B cell (primary cell): ENCODE results near the gene EGFL7. TPM values are rescaled to one million over a fixed set of nuclear protein-coding genes. Genes with fewer than 3 reads are reported as not detected.

Experiments used
- ATAC-seq: fragments of 200-7000 bp; cut with Tn5 transposase; one replicate; pipeline ENCODE4 v1.10.0; 2021; ENCODE audit warnings: low read depth, mild to moderate bottlenecking, moderate number of reproducible peaks, moderate library complexity
- CTCF ChIA-PET: fragments of 350-600 bp; sonication (Branson Sonifier 250); formaldehyde crosslinking; loops from one replicate; lab custom pipeline; 2021; ENCODE audit warnings: antibody characterized with exemption, inconsistent platforms; lab: Charles Lee
- POLR2A ChIA-PET: fragments of 350-600 bp; sonication (Branson Sonifier 250); formaldehyde crosslinking; loops from one replicate; lab custom pipeline; 2021; ENCODE audit warnings: antibody characterized with exemption; lab: Charles Lee
- DNase-seq: peaks from one replicate; pipeline ENCODE4 v3.0.0; 2013
- H2AFZ ChIP-seq: 2 replicates; pipeline ENCODE4 v1.6.1; 2012; ENCODE audit warnings: mild to moderate bottlenecking, low read depth, low read length; ENCODE audit not compliant: insufficient read depth, poor library complexity, severe bottlenecking
- H3K27ac ChIP-seq, 2 donors: 1 replicate in 1 of 2; 2 replicates in 1 of 2; pipeline ENCODE4 v1.5.1; 2012 to 2013; ENCODE audit warnings: low read length in 2 of 2, mild to moderate bottlenecking in 2 of 2, moderate library complexity in 1 of 2
- H3K27me3 ChIP-seq, 4 experiments: fragments of 200-600 bp in 1 of 4; sonication (generic) in 1 of 4; replicated peaks in 1 of 4; 1 replicate in 2 of 4; 2 replicates in 2 of 4; pipeline versions ENCODE4 v1.6.1 to v1.7.0; 2013 to 2016; ENCODE audit warnings: low read length in 3 of 4, mild to moderate bottlenecking in 2 of 4, mixed read lengths in 1 of 4, moderate library complexity in 1 of 4; ENCODE audit not compliant: insufficient read depth in 4 of 4, control insufficient read depth in 3 of 4; ENCODE audit errors: control extremely low read depth in 1 of 4
- H3K36me3 ChIP-seq, 2 experiments: replicated peaks in 1 of 2; 1 replicate in 1 of 2; 2 replicates in 1 of 2; pipeline versions ENCODE4 v1.6.1 to v1.7.1; 2013; ENCODE audit warnings: low read length in 1 of 2; ENCODE audit not compliant: insufficient read depth in 2 of 2, control insufficient read depth in 1 of 2; ENCODE audit errors: control extremely low read depth in 1 of 2, extremely low read depth in 1 of 2
- H3K4me1 ChIP-seq, 2 donors: fragments of 200-600 bp in 1 of 2; sonication (generic) in 1 of 2; 1 replicate in 1 of 2; 2 replicates in 1 of 2; pipeline versions ENCODE4 v1.5.1 to v1.6.1; 2013 to 2017; ENCODE audit warnings: low read length in 2 of 2; ENCODE audit not compliant: control insufficient read depth in 2 of 2, insufficient read depth in 2 of 2
- H3K4me2 ChIP-seq: replicated peaks from 2 replicates; pipeline ENCODE3; 2012; ENCODE audit warnings: mild to moderate bottlenecking, low read depth, low read length; ENCODE audit not compliant: poor library complexity, severe bottlenecking
- H3K4me3 ChIP-seq, 5 experiments: fragments of 200-600 bp in 1 of 5; sonication (generic) in 1 of 5; 1 replicate in 3 of 5; 2 replicates in 2 of 5; pipeline versions ENCODE4 v1.5.1 to v1.7.0; 2011 to 2016; ENCODE audit warnings: low read length in 4 of 5, mild to moderate bottlenecking in 4 of 5, low read depth in 2 of 5, control low read depth in 1 of 5, moderate library complexity in 1 of 5; ENCODE audit not compliant: insufficient read depth in 1 of 5; ENCODE audit errors: control extremely low read depth in 1 of 5, extremely low read depth in 1 of 5
- H3K79me2 ChIP-seq: fragments of 200-600 bp; sonication (generic); one replicate; pipeline ENCODE4 v1.6.0; 2016; ENCODE audit warnings: low read length; ENCODE audit not compliant: control insufficient read depth, insufficient read depth
- H3K9ac ChIP-seq: fragments of 200-600 bp; sonication (generic); 2 replicates; pipeline ENCODE4 v1.6.1; 2017; ENCODE audit warnings: mild to moderate bottlenecking, low read length, moderate library complexity
- H3K9me3 ChIP-seq, 3 donors: one replicate each; pipeline versions ENCODE4 v1.6.1 to v1.7.1; 2013; ENCODE audit warnings: low read length in 2 of 3; ENCODE audit not compliant: control insufficient read depth in 2 of 3, insufficient read depth in 1 of 3; ENCODE audit errors: control extremely low read depth in 1 of 3
- H4K20me1 ChIP-seq: 2 replicates; pipeline ENCODE4 v1.6.0; 2012; ENCODE audit warnings: mild to moderate bottlenecking, low read length; ENCODE audit not compliant: insufficient read depth, control insufficient read depth, poor library complexity, severe bottlenecking
- H3K27ac Mint-ChIP-seq: one replicate; pipeline ENCODE4 v1.8.0; 2021; ENCODE audit warnings: mixed read lengths
- H3K27me3 Mint-ChIP-seq: one replicate; pipeline ENCODE4 v1.8.0; 2021; ENCODE audit warnings: mixed read lengths
- H3K4me1 Mint-ChIP-seq: one replicate; pipeline ENCODE4 v1.8.0; 2021; ENCODE audit warnings: mixed read lengths
- H3K4me3 Mint-ChIP-seq: one replicate; pipeline ENCODE4 v1.8.0; 2021; ENCODE audit warnings: mixed read lengths
- H3K9me3 Mint-ChIP-seq: one replicate; pipeline ENCODE4 v1.8.0; 2022; ENCODE audit warnings: mixed read lengths; ENCODE audit not compliant: insufficient read depth
- CTCF ChIP-seq: fragments of 200-600 bp; IDR thresholded peaks from one replicate; pipeline ENCODE4 v1.8.0; 2022; ENCODE audit warnings: antibody characterized with exemption, mild to moderate bottlenecking
- EZH2 ChIP-seq: IDR thresholded peaks from 2 replicates; pipeline ENCODE4 v1.6.1; 2012; ENCODE audit warnings: borderline replicate concordance, low read depth, mild to moderate bottlenecking, moderate library complexity, low read length; ENCODE audit not compliant: insufficient read depth, poor library complexity, severe bottlenecking
- WGBS: methylation state at CpG from one replicate; pipeline ENCODE4 v1.1.5; 2013; ENCODE audit warnings: missing lambda C conversion rate; ENCODE audit not compliant: insufficient coverage; 5-methylcytosine and 5-hydroxymethylcytosine counted together
- intact Hi-C: fragments of 100-400 bp; cut with micrococcal nuclease; formaldehyde crosslinking; loops from one replicate; pipeline ENCODE4 v1.10.0; 2022
- polyA plus RNA-seq: library from polyadenylated mRNA; depleted of rRNA; stranded (reverse); fragments of >200 nt; gene quantifications from 2 replicates; pipeline ENCODE4 v1.2.3, GENCODE V29; 2012
- total RNA-seq, 2 donors: library from RNA; stranded (reverse); fragments of 120-200 nt in 1 of 2; gene quantifications; 1 replicate in 1 of 2; 2 replicates in 1 of 2; pipeline versions ENCODE4 v1.2.3 to v1.2.4, GENCODE V29; 2013 to 2022

Gene EGFL7
- total and polyA plus RNA-seq, 2 donors (not counting 1 experiment from before 2014, with no cell fraction given), result 0.34 TPM; not detected in 1

GRCh38 chr9:136617746-136618579 lies 44.8 kb upstream of the EGFL7 start:
- DNase-seq (no peak), ATAC-seq (peak; percentile 48)
- no peaks in the 10 kb centered on the region for H3K36me3 ChIP-seq
- peaks cover 49 to 64% of the 10 kb centered on the region in 2 donors for H3K4me1 ChIP-seq
- no peak for TF ChIP-seq CTCF
- no peak for TF ChIP-seq EZH2
- Mint-ChIP-seq H3K4me1 (peaks cover 44% of the 10 kb centered on the region), H3K4me3 (peak overlapping the region; percentile 71), H3K9me3 (no peaks in the 10 kb centered on the region), H3K27me3 (no peaks in the 10 kb centered on the region), H3K27ac (peak overlapping the region; percentile 93)
- no peak overlapping the region for H3K9ac ChIP-seq
- H4K20me1 ChIP-seq, result no peaks in the 10 kb centered on the region
- POLR2A ChIA-PET, result interaction anchor here (0.6 to 1.1 kb wide), 2 partner anchors 84 to 467 kb away, joined by 3 to 8 read pairs; no protein-coding TSS in a partner anchor
- peak overlapping the region; percentile 62 to 68 for H3K27ac ChIP-seq
- H3K79me2 ChIP-seq, result no peaks in the 10 kb centered on the region
- H3K4me2 ChIP-seq, result peak overlapping the region; percentile 75
- no peak overlapping the region for H2AFZ ChIP-seq
- intact Hi-C loops, result loop anchor here (1.0 kb wide), 1 partner anchor 72 kb away; the partner anchor contains the start of gene NOTCH1
- CTCF ChIA-PET, result interaction anchor here (1.2 to 2.6 kb wide), 2 partner anchors 12 to 14 kb away, joined by 4 to 8 read pairs; no protein-coding TSS in a partner anchor
- WGBS, result 49% methylated on average over 23 of the region's 26 CpGs
- peaks cover 0 to 13% (median 2%) of the 10 kb centered on the region in 3 donors for H3K9me3 ChIP-seq
- peaks cover 0 to 5% (median 0%) of the 10 kb centered on the region in 4 experiments for H3K27me3 ChIP-seq
- no peak overlapping the region for H3K4me3 ChIP-seq
